OCI-LY7 (cell line): Measurements from ENCODE around the gene SLC25A10. TPM values are rescaled to one million over a fixed set of nuclear protein-coding genes. Genes with fewer than 3 reads are reported as not detected.

Experiments
- BruUV-seq: library from RNA; stranded (reverse); fragments of 400-500 nt; replicated peaks from 2 replicates; lab custom pipeline; 2021; lab: Mats Ljungman, UMichigan
- CTCF ChIA-PET: fragments of 300-600 bp; sonication (Branson Sonifier 250); formaldehyde crosslinking; loops from one replicate; lab custom pipeline; 2022; ENCODE audit warnings: antibody characterized with exemption; ENCODE audit not compliant: unreplicated experiment; lab: Charles Lee
- POLR2A ChIA-PET: fragments of 300-600 bp; sonication (Branson Sonifier 250); formaldehyde crosslinking; loops from one replicate; lab custom pipeline; 2022; ENCODE audit warnings: antibody characterized with exemption; lab: Charles Lee
- DNase-seq: peaks from one replicate; pipeline ENCODE4 v3.0.0-alpha.2; 2015; ENCODE audit warnings: low spot score
- H2AFZ ChIP-seq: fragments of 200-600 bp; sonication (generic), shearing (Covaris generic); 2 replicates; pipeline ENCODE4 v1.6.1; 2014; ENCODE audit warnings: mild to moderate bottlenecking, antibody characterized with exemption, low read length, moderate library complexity
- H3K27ac ChIP-seq: fragments of 200-600 bp; sonication (generic); 2 replicates; pipeline ENCODE4 v1.5.1; 2014; ENCODE audit warnings: mixed run types, low read depth, mild to moderate bottlenecking, moderate library complexity, low read length, inconsistent platforms; ENCODE audit not compliant: poor library complexity, severe bottlenecking
- H3K36me3 ChIP-seq: fragments of 200-600 bp; sonication (generic); 2 replicates; pipeline ENCODE4 v1.6.1; 2014; ENCODE audit warnings: mild to moderate bottlenecking, antibody characterized with exemption, low read length, moderate library complexity, mixed read lengths; ENCODE audit not compliant: insufficient read depth
- H3K4me1 ChIP-seq: fragments of 200-600 bp; sonication (generic); 2 replicates; pipeline ENCODE4 v1.5.1; 2014; ENCODE audit warnings: mild to moderate bottlenecking, low read length; ENCODE audit not compliant: insufficient read depth, poor library complexity, severe bottlenecking
- H3K4me2 ChIP-seq: fragments of 200-600 bp; sonication (generic); 2 replicates; pipeline ENCODE4 v1.6.1; 2014; ENCODE audit warnings: mild to moderate bottlenecking, low read length
- H3K4me3 ChIP-seq: fragments of 200-600 bp; sonication (generic); 2 replicates; pipeline ENCODE4 v1.5.1; 2014; ENCODE audit warnings: mild to moderate bottlenecking, low read depth, low read length; ENCODE audit not compliant: poor library complexity, severe bottlenecking
- H3K79me2 ChIP-seq: fragments of 200-600 bp; sonication (generic); 2 replicates; pipeline ENCODE4 v1.6.1; 2016; ENCODE audit warnings: low read depth, mild to moderate bottlenecking, low read length, moderate library complexity, mixed read lengths; ENCODE audit not compliant: insufficient read depth
- H3K9me2 ChIP-seq: fragments of 200-600 bp; sonication (generic); 2 replicates; pipeline ENCODE4 v1.6.1; 2016; ENCODE audit warnings: mild to moderate bottlenecking, low read length, mixed read lengths; ENCODE audit not compliant: insufficient read depth
- H3K9me3 ChIP-seq: fragments of 200-600 bp; sonication (generic); 2 replicates; pipeline ENCODE4 v1.6.1; 2014; ENCODE audit warnings: mild to moderate bottlenecking, mixed run types, low read length, mixed read lengths
- H4K20me1 ChIP-seq: fragments of 200-600 bp; sonication (generic); 2 replicates; pipeline ENCODE4 v1.6.1; 2014; ENCODE audit warnings: mild to moderate bottlenecking, antibody characterized with exemption, low read length, moderate library complexity, mixed read lengths; ENCODE audit not compliant: insufficient read depth
- EZH2phosphoT487 ChIP-seq: fragments of 200-600 bp; sonication (generic); IDR thresholded peaks from 2 replicates; pipeline ENCODE4 v1.6.1; 2018; ENCODE audit warnings: low read depth, borderline replicate concordance, mild to moderate bottlenecking, mixed run types, antibody characterized with exemption, low read length, moderate library complexity, mixed read lengths
- intact Hi-C: fragments of 100-400 bp; cut with micrococcal nuclease; formaldehyde crosslinking; loops from one replicate; pipeline ENCODE4 v1.10.0; 2022; ENCODE audit not compliant: unreplicated experiment
- total RNA-seq, 2 experiments: library from RNA; depleted of rRNA in 1 of 2; stranded (reverse); fragments of >200 nt in 1 of 2; shearing (Covaris generic) in 1 of 2; gene quantifications; 2 replicates each; pipeline ENCODE4 v1.2.3, GENCODE V29; 2014 to 2022
- TF ChIP-seq, protein P1 (sequence below): fragments of 200-600 bp; sonication (generic); conservative IDR thresholded peaks from 2 replicates; pipeline ENCODE4 v1.5.1; 2014; ENCODE audit warnings: mild to moderate bottlenecking, antibody characterized with exemption, low read length, moderate library complexity, mixed read lengths

Gene SLC25A10
- total RNA-seq, 2 experiments from 2014 or later: 45.6 to 46.9 TPM

DNA sequence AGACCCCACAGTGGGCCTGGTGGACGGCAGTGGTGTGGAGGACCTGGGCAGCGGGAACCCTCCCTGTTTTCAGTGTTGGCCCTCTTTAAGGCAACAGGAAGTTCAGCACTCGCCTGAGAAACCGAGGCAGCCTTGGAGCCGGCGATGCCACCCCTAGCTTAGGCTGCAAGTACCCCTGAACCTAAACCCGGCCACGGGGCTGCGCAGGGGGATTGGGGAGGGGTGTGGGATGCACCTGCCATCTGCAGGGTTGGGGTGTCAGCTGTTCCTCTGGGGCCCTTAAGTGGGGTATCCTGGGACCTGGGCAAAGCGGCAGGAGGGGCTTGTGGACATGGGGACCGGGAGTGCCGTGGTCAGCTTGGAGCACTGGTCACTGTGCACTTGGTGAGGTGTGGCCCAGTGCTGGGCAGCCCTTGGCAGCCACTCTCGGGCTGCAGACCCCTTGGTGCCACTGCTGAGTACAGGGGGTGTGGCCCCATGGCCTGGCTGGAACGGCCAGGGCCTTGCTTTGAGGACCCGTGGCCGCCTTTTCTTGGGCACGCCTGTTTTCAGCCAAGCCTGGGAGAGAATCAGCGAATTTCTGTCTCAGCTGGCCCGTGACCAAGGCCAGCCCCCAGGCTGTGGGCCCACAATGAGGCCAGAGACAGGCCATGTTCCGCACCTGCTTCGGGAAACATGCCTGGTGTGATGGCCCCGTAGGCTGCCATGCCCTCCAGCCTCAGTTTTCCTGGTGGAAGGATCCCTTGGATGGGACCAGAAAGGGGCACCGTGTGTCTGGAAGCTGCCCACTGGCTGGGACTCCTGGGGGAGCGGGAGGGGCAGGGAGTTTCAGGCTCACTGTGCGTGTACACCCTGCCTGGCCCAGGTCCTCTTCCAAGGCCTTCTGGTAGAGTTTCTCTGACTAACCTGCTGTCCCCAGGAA lies 4.1 kb upstream of the SLC25A10 start:
- Histone ChIP-seq H3K36me3 (peaks cover 65% of the 10 kb centered on the region), H3K27ac (no peak overlapping the region), H3K4me2 (no peak overlapping the region), H3K4me1 (peaks cover 27% of the 10 kb centered on the region), H2AFZ (no peak overlapping the region), H3K9me3 (no peaks in the 10 kb centered on the region), H3K9me2 (no peaks in the 10 kb centered on the region), H3K4me3 (no peak overlapping the region), H3K79me2 (peaks cover 31% of the 10 kb centered on the region), H4K20me1 (no peaks in the 10 kb centered on the region; the same call in 1 of the 2 replicates)
- POLR2A ChIA-PET: no interaction called here
- TF ChIP-seq EZH2phosphoT487: no peak
- TF ChIP-seq, protein P1, sequence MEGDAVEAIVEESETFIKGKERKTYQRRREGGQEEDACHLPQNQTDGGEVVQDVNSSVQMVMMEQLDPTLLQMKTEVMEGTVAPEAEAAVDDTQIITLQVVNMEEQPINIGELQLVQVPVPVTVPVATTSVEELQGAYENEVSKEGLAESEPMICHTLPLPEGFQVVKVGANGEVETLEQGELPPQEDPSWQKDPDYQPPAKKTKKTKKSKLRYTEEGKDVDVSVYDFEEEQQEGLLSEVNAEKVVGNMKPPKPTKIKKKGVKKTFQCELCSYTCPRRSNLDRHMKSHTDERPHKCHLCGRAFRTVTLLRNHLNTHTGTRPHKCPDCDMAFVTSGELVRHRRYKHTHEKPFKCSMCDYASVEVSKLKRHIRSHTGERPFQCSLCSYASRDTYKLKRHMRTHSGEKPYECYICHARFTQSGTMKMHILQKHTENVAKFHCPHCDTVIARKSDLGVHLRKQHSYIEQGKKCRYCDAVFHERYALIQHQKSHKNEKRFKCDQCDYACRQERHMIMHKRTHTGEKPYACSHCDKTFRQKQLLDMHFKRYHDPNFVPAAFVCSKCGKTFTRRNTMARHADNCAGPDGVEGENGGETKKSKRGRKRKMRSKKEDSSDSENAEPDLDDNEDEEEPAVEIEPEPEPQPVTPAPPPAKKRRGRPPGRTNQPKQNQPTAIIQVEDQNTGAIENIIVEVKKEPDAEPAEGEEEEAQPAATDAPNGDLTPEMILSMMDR: no peak
- intact Hi-C loops: no loop called here
- CTCF ChIA-PET: no interaction called here
- DNase-seq: no peak
- BruUV-seq: no TSS peak

GRCh38 chr17:81708739-81709185 lies 3.3 kb upstream of the SLC25A10 start:
- H4K20me1 ChIP-seq: no peaks in the 10 kb centered on the region; the same call in 1 of the 2 replicates
- no peaks in the 10 kb centered on the region for H3K9me2 ChIP-seq
- no peak overlapping the region for H3K27ac ChIP-seq
- intact Hi-C loops: no loop called here
- no peak overlapping the region for H3K4me2 ChIP-seq
- peaks cover 34% of the 10 kb centered on the region for H3K4me1 ChIP-seq
- no peak for DNase-seq
- ChIA-PET CTCF (no interaction called here), POLR2A (no interaction called here)
- no peak overlapping the region for H3K4me3 ChIP-seq
- TF ChIP-seq, protein P1: no peak
- no peak for TF ChIP-seq EZH2phosphoT487
- H3K79me2 ChIP-seq: peaks cover 31% of the 10 kb centered on the region
- no peaks in the 10 kb centered on the region for H3K9me3 ChIP-seq
- peaks cover 61% of the 10 kb centered on the region for H3K36me3 ChIP-seq
- no TSS peak for BruUV-seq
- H2AFZ ChIP-seq: no peak overlapping the region
